ENCODE data around the gene FASTKD2.

Gene FASTKD2

DNA sequence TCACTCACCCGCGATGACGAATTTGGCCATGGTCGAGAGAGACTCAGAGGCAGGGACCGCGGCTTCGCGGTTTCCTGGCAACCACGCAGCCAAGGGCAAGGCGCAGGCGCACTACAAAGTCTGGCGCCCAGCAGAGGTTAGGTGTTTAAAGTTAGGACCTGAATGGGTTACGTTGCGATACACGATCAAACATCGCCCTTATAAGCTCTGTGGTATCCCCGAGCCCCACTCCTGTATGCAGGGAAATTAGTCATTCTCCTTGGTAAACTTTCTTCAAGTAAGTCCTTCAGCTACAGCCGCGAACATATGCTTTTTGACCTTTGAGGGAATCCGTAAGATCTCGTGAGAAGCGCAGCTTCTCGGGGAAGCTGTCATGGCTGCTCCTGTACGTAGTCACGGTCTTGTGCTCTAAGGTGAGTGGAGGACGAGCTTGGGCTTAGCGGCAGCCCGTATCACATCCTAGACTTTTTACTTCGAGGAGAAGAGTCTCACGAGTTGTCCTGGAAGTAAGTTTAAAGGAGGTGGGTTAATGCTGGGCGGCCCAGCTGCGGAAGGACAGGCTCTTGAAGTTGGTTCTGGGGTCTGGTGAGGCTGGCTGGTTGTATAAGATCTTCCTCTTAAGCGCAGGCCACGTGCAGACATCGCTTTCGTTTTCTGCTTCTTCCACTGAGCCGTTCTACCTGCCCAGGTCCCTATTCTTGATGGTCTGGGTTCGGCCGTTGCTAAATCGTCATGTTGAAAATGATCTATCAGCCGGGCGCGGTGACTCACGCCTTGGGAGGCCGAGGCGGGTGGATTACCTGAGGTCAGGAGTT, at the start of gene FASTKD2, which contains the start of gene MDH1B:
Gene FASTKD2, plus strand, starts transcription at position 365 of the 815 bp plus-strand sequence. CDS start 1,088 bp downstream, outside the sequence.
Gene MDH1B, minus strand, starts transcription at position 87 of the 815 bp plus-strand sequence. Its CDS starts 57 bp downstream, at position 30.
- DNase-seq (ENCODE audit: low read depth): peak; percentile 64

DNA sequence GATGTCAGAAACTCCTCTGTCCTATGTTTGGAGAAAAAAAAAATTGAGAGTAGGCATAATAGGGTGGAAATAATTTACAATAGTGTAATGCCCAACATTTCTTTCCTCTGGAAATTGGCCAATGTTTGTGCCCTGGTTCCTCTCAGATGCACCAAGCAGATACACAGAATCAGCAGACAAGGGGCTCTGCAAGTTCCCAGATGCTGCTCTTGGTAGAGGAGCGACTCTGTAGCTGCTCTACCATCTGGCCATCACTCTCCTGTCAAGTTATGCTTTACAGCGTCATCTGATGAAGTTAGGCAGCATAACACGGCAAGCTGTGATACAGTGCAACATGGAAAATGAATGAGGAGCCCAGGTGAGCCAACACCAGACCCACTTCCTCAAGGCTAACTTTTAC, 48.8 kb upstream of the FASTKD2 start:
- no peak for DNase-seq (ENCODE audit: low read depth)

DNA sequence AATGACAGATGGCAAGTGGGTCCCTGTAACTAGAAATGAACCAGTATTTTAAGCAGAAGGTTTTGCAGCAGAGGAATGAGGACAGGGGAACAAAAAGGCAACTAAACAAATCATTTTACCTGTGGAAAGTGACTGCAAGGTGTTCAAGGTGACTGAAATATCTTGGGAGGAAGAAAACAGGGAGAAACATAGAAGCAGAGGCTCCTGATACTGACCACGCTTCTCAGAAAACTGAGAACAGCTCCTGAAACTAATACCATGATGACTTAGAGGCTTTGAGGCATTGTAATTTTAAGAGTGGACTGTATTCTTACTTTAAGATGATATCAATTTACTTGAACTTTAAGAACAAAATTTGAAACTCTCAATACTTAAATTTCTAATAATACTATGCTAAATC, 47.1 kb upstream of the FASTKD2 start, which contains the start of gene DYTN:
Gene DYTN, minus strand, starts transcription at position 101 of the 400 bp plus-strand sequence. CDS start 117 bp downstream, outside the sequence.
- DNase-seq (ENCODE audit: low read depth): no peak

DNA sequence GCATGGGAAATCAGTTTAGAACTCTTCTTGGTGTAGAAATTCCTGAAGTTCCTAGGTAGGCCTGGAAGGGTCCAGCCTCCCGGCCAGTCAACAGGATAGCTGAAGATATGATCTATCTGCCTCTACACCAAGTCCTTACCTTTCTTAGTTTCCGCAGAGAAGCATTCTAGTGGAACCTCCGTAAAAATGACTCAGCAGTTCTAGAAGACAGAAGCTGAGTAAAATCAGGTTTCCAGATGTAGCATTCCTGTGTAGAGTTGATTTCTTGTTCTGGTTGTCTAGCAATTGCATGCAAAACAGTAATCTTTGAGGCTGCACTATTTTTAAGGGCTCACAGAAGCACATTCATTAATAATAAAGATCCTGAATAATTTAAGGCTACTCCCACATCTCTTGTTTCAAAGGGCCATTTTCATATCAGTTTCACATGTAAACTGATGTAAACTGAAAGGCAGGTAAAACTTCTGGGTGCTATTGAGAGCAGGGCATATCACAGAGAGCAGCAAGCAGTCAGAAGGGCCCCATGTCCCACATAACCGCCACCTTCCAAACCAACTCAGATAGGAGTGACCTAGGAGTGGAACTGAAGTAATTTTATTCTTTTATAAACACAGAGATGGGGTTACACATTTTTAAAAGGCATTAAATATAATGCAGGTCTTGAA, 44.0 kb upstream of the FASTKD2 start:
- no peak for DNase-seq (ENCODE audit: low read depth)

DNA sequence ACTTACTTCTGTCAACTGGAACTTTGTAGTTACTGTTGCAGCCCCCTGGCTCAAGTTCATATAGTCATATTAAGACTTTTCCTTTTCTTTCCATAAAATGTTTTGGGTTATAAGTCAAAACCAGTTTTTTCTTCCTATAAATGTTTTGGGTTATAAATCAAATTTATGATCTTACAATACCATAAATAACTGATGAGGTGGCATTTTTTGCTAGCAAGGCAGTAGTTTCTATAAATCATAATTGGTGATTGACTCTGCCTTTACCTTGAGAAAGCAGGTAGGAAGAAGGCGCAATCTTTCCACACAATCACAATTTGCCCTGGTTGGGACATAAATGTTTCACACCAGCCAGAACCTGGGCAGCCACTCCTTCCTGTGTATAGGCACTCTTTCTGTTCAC, 42.1 kb upstream of the FASTKD2 start:
- DNase-seq (ENCODE audit: low read depth): no peak

DNA sequence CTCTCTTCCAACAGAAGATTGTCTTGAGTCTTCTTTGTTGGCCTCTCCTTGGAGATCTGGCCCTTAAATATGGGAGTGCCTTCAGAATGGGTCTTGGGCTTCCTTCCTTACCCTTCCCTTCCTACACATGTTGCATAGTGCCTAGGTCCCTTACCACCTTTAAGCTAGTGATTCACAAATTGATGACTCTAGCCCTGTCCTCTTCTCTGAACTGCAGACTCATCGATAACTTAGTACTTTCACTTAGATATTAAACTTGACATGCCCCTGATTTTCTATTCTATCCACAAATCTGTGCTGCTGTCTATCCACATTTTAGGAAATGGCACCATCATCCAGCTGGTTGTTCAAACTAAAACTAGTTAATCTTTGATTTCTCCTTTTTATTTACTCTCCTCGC, 38.1 kb upstream of the FASTKD2 start:
- DNase-seq (ENCODE audit: low read depth): no peak

DNA sequence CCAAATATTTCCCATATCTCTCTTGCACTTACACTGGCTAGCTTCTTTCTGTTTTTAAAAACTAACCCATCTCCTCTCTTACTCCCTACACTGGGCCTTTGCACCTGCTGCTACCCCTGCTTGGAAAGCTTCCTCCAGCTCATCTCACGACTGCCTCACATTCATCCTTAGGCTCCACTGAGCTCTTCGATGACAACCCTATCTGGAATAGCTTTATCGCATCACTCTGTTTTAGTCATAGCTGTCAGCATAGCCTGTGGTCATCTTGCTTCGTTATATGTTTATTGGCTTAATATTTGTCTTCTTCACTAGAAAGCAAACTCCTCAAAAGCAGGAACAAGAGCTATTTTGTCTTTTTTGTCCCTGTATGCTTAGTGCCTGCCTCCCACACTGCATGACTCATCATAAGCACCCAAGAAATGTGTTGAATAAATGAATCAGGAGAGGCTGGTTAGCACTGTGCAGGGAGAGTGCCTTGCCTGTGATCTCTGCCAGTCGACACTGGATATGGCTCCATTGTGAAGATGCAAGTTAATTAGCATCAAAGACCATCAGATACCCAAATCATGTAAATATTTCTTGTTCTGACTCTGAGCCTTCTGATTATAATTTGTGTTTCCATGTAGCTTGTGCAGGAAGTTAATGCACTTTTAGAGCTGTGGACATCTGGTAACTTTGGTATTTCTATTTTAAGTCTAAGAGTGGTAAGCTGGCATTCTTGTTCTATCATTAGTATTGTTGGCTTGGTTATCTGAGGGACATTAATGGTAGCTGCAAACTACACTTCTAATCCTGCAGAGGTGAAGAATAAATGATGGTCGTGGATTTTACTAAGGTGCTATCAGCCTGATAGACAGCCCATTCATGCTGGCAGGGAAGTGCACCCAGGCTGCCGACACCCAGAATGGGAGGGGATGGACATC, 36.9 kb upstream of the FASTKD2 start:
- no peak for DNase-seq (ENCODE audit: low read depth)

DNA sequence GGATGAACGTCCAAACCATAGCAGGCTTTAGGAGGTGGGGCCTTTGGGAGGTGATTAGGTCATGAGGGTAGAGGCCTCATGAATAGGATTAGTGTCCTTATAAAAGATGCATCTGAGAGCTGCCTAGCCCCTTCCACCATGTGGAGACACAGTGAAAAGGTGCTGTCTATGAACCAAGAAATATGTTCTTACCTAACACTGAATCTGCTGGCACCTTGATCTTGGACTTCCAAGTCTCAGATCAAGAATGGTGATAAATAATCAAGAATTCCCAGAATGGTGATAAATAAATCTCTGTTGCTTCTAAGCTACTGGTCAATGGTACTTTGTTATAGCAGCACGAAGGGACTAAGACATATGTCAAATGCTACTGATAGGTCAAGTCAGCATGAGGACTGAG, 32.1 kb upstream of the FASTKD2 start:
- DNase-seq (ENCODE audit: low read depth): no peak

DNA sequence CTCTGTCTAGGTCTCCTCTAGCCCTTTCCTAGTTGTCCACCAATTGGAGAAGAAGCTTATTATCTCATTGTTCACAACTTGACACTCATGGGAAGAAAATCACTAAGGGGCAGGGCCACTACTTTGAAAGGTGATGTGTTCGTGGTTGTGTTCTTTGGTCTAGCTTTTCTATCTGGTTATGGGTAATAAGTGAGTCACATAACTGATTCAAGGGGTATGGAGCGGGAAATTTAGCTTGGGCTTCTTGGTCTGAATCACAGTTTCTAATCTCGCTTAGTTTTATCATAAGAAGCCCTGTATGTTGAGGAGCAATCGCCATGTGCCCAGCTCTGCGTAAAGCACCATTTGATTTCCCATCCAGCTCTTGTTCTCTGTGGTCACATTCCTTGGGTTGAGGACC, 28.5 kb upstream of the FASTKD2 start:
- no peak for DNase-seq (ENCODE audit: low read depth)

DNA sequence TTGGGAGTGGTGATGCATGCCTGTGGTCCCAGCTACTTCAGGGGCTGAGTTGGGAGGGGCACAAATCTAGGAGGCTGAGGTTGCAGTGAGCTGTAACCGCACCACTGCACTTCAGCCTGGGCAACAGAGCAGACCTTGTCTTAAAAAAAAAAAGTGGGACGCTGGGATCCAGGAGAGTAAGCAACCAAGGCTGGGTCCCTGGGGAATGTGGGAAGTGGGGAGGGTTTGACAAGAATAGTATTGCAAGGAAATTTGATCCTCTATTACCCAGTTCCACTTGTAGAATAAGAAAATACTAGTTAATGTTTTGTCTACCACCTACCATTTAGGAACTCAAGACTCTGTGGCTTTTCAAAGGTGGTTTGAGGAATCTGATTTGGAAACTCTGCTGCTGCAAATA, 26.1 kb upstream of the FASTKD2 start:
- DNase-seq (ENCODE audit: low read depth): no peak

DNA sequence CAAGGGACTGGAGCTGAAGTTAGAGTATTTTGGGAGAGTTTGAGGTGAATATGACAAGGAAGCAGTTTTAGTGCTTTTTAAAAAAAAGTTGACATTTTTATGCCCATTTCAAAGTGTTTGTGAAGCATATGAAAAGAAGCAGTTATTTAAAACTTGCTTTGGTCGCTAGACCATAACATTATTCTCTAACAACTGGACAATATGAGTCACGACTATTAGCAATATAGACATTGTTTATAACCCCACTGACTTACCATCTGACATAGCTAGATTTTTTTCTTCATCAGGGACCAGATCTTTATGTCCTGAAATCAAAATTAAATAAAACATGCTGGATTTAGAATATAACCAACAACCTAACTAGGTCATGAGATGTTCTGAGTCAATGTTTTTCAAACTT, 24.6 kb upstream of the FASTKD2 start:
- DNase-seq (ENCODE audit: low read depth): no peak

DNA sequence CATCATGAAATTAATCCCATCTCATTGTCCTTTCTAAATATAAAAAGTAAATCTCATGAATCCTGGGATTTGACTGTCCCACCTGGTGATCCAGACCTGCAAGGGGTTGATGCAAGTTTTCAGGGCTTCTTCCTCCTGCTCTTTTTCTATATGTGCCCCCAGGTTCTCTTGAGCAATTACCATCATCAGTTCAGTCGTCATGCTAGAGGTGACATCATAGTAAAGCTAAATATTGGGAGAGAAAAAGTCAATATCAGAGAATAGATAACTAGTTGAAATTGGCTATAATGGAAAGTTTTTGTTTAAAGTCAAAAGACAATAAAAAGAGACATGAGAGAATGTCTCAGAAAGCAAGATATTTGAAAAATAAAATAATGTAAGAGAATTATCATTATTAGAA, 8.6 kb upstream of the FASTKD2 start:
- DNase-seq (ENCODE audit: low read depth): no peak

DNA sequence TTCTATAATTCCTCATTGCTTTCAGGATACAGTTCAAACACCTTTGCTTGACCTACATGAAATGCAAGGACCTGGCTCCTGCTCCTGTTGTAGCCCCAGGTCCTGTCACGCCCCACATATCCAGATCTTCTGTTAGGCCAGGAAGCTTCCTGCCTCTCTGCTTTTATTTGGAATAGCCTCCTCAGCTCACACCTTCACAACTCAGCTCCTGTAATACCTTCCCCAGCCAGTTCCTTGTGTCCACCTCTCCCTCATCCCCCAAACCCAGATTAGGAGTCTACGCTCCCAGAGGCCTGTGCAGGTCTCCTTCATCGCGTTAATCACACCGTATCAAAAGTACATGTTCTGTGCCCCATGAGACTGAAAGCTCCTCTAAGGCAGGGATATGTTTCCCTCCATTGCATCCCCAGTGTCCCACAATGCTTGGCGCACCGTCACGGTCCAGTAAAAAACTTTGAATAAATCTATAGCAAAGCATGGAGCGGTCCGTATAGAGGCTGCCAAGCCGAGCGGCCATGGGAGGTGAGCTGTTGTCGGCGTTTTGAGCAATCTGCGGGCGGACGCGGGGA, 649 bp upstream of the FASTKD2 start:
- DNase-seq (ENCODE audit: low read depth): no peak

DNA sequence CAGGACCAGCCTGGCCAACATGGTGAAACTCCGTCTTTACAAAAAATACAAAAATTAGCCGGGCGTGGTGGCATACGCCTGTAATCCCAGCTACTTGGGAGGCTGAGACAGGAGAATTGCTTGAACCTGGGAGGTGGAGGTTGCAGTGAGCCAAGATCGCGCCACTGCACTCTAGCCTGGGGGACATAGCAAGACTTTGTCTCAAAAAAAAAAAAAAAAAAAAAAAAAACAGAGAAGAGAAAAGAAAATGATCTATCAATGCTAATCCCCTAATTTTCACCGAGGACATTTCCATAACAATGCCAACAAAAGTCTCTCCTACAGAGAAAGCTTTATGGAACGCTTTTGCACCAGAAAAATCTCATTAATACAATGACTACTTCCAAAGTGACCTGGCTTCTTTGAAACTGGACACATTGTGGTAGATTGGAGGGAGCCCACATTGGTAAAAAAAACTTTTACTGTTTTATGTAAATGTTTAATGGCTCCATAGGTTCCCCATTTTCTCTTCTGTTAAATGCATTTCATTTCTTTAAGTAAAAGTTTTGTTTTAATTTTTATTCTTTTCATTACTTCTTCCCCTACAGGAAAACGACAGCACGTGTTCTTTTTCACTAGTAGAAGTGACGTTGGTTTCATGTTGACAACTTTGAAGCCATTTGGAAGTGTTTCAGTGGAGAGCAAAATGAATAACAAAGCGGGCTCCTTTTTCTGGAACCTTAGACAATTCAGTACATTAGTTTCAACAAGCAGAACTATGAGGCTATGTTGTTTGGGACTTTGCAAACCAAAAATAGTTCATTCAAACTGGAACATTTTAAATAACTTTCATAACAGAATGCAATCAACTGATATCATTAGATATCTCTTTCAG, 888 bp downstream of the FASTKD2 start:
- no peak for DNase-seq (ENCODE audit: low read depth)

DNA sequence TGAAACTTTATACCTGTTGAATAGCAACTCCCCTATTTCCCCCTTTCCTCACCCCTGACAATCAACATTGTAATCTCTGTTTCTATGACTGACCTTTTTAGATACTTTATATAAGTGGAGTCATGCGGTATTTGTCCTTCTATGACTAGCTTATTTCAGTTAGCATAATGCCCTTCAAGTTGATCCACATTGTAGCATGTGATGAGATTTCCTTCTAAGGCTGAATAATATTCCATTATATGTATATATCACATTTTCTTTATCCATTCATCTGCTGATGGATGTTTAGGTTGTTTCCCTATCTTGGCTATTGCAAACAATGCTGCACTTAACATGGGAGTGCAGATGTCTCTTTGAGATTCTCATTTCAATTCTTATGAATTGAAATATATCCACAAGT, 9.5 kb downstream of the FASTKD2 start:
- no peak for DNase-seq (ENCODE audit: low read depth)

DNA sequence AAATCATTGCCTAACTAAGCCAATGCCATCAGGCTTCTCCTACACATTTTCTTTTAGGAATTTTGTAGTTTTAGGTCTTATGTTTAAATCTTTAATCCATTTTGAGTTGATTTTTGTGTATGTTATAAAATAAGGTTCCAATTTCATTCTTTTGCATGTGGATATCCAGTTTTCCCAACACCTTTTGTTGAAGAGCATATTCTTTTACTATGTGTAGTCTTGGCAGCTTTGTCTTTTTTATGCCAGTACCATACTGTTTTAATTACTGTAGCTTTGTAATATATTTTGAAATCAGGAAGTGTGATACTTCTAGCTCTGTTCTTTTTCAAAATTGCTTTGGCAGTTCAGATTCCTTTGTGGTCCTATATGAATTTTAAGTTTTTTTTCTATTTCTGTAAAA, 11.0 kb downstream of the FASTKD2 start:
- no peak for DNase-seq (ENCODE audit: low read depth)

DNA sequence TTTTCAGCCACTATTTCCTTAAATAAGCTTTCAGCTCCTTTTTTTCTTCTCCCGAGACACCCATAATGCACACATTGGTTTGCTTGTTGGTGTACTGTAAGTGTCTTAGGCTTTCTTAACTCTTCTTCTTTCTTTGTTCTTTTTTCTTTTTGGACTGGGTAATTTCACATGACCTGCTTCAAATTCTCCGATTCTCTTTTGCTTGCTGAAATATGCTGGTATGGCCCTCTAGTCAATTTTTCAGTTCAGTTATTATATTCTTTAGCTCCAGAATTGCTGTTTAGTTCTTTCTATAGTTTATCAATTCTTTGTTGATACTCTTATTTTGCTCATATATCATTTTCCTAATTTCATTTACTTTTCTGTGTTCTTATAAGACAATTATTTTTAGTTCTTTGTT, 15.3 kb downstream of the FASTKD2 start:
- DNase-seq (ENCODE audit: low read depth): no peak

DNA sequence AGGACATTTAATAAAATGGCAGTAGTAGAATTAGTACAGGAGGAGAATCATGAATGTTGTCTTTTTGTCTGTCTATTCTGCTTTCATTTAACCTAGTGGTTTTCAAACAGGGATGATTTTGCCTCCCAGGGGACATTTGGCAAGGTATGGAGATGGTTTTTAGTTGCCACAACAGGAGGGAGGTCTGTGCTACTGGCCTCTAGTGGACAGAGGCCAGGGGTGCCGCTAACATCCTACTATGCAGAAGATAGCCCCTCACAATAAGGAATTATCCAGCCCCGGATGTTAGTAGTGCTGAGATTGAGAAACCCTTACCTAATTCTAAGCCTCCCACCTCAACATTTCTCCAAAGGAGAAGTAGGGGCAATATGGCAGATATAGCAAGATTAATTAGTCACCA, 18.3 kb downstream of the FASTKD2 start:
- DNase-seq (ENCODE audit: low read depth): no peak

DNA sequence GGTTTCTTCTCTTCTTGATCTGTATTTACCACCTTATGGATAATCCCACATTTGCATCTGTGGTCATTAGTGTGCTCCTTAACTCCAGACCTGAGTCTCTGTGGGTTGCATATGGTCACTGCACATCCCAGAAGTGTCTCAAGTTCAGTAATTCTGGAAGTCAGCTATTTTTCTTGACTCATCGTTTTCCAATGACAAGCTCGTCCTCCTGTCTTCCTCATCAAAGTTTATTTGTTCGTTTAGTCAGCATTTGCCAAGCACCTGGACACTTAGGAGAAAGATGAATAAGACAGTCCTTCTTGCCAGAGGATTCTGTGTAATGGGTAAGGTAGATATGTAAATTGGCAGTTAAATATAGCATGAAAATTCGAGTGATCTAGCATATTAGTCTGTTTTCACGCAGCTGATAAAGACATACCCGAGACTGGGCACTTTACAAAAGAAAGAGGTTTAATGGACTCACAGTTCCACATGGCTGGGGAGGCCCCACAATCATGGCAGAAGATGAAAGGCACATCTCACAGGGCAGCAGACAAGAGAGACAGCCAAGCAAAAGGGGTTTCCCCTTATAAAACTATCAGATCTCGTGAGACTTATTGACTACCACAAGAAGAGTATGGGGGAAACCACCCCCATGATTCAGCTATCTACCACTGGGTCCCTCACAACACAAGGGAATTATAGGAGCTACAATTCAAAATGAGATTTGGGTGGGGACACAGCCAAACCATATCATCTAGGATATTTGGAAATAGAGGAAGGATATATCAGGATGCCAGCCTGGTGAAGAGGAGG, 19.4 kb downstream of the FASTKD2 start:
- no peak for DNase-seq (ENCODE audit: low read depth)

DNA sequence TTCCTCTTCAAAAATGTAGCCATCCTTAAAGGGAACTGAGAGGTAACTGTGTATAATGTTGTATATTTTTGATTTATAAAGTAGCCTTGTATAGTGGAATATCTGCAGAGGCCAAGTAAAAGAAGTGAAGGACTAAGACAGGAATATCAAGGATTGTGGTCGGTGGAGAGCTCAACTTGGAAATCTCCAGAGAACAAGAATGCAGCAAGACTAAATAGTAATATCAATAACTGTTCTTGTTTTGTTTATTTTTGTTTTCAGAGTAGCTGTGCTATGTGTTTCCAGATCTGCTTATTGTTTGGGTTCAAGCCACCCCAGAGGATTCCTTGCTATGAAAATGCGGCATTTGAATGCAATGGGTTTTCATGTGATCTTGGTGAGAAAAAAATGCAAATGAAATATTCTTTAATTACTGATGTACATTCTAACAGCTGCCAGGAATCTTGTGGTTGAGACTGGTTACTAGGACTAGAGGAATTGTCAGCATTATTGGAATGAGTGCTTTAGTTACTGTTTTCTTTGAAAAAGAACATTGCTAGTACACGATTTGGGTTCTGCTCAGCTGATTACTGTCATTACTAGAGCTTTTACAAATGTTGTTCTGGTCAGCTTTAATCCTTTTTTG, 25.0 kb downstream of the FASTKD2 start:
- no peak for DNase-seq (ENCODE audit: low read depth)
